SW 1271 (cell line): ENCODE data around the gene ASB5.
"Not testable (repeated sequence)": the region's sequence is repeated elsewhere in the genome, so short reads cannot be mapped to it uniquely, and the experiment has no call there.

Experiments
- DNase-seq, 2 experiments: peaks; one replicate each; lab custom pipeline; 2025; lab: John Stamatoyannopoulos, UW

ASB5 gene, protein sequence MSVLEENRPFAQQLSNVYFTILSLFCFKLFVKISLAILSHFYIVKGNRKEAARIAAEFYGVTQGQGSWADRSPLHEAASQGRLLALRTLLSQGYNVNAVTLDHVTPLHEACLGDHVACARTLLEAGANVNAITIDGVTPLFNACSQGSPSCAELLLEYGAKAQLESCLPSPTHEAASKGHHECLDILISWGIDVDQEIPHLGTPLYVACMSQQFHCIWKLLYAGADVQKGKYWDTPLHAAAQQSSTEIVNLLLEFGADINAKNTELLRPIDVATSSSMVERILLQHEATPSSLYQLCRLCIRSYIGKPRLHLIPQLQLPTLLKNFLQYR

DNA sequence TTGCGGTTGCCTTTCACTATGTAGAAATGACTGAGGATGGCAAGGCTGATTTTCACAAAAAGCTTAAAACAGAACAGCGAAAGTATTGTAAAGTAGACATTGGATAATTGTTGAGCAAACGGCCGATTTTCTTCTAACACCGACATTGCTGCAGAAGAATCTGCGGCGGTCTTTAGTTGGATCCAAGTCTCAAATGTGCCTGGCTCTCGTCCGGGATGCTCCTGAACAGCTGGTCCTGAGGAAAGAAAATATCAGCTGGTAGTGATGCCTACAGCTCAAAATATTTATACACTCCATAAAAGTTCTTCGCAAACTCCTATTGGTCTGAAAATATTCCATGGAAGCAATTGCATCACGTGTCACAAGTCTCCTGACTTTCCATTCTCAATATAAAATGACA, at the start of gene ASB5:
Gene ASB5, minus strand, starts transcription at position 260 of the 400 bp plus-strand sequence. Its CDS starts 114 bp downstream, at position 146.
- DNase-seq: no peak

- DNase-seq: no peak
These were observed 44.7 kb upstream of the ASB5 start for GRCh38 chr4:176313596-176314336.

DNA sequence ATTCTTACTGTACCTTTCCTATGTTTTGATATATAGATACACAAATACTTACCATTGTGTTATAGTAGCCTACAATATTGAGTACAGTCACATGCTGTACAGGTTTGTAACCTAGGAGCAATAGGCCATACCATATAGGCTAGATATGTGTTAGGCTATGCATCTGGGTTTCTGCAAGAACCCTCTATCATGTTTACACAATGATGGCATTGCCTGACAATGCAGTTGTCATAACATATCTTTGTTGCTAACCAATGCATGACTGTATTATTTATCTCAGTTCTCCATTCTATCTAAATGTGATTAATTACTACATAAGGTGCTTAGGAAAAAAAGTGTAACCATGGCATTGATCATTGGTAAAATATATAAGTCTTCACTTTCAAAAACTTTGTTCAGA, 40.8 kb upstream of the ASB5 start:
- DNase-seq: no peak

GRCh38 chr4:176309046-176309445, 40.0 kb upstream of the ASB5 start:
- no peak for DNase-seq

DNA sequence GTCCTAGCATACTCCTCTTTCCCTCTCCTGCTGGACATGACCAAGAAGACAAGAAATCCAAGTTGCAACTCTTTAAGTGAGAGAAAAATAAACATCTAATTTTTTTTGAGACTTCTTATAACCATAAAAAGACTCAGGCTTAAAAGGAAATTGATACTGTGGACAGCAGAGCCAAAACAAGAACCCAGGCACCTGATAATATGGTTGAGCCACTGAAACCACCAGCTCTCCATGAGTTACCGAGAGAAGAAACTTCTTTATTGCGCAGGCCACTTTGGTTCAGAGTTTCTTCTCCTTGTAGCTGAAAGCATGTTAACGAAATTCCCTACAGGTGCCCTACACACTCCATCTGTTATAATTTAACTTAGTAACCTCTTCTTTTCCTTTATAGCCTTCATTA, 39.4 kb upstream of the ASB5 start:
- no peak for DNase-seq

- DNase-seq: no peak
These were observed 38.6 kb upstream of the ASB5 start for GRCh38 chr4:176307666-176307930.

- no peak for DNase-seq
These were observed 38.0 kb upstream of the ASB5 start for GRCh38 chr4:176306837-176307665.

DNA sequence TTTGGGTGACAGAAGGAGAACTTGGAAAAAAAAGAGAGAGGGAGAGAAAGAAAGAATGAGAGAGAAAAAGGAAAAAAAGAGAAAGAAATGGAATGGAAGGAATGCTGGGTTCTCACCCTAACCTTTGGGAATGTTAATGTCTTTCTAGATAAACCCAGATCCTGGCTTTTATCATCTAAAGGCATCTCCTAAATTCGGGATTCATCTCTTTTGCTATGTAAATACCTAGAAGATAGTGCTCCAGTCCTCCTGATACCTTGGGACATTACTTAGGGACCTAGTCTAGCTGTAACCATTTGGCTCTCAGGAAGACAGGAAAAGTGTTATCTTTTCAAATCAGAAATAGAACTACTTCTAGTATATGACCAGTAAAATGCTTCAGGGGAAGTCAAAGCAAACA, 34.9 kb upstream of the ASB5 start:
- no peak for DNase-seq

GRCh38 chr4:176302283-176303275, 33.6 kb upstream of the ASB5 start:
- peak in 1 of 2 experiments; percentile 50 for DNase-seq

DNA sequence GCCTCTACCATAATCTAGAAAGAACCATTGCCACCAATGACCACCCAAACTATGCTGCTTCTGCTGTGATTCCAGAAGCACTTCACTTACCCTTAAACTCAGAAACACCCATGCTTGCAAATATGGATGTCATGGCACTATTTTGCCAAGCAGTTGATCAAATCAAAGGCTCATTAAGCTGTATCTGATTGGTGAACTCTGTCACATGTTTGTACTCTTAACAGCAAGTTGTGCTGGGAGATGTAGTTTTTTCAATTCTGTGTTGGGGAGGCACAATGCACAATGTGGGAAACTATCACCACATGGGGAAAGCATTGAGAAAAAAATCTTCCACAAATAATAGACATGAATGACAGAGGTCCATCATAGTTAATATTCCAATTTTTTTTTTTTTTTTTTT, 31.5 kb upstream of the ASB5 start:
- no peak for DNase-seq

GRCh38 chr4:176300036-176300435, 31.0 kb upstream of the ASB5 start:
- no peak for DNase-seq

DNA sequence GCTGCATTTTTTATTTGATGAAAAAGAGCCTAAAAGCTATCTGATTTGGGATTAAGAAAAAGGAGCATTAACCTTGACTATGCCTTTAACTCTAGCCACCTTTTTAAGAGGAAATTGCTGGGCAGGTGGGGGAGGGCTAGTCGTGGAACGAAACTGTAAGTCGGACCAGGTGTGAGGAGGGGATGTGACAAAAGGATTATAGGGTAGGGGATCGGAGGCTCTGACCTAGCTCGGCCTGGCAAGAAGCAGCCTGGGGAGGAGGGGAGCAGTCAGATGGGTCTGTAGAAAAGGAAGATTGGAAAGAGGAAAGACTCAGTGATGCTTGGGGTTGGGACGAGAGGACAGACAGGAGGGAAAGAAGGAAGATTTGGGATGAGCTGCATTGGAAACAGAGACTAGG, 29.6 kb upstream of the ASB5 start:
- no peak for DNase-seq

DNA sequence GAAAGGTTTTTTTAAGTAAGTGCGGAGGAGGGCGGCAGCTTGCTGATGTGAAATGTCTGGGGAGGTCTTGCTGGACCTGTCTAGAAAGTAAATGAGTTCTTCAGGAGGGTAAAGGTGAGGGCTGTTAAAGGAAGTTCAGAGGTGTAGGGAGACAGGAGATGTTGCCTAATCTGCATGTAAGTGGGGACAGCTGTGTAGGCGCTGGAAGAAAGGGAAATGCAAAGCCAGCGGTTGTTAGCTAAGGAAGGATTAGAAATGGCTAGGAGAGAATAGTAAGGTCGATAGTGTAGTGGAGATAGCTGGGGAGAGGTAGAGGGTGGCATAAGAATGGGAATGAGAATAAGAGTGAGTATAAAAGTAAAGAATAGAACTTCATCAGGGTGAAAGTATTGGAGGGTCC, 26.9 kb upstream of the ASB5 start:
- not testable (repeated sequence) for DNase-seq

GRCh38 chr4:176293660-176294059, 24.6 kb upstream of the ASB5 start:
- DNase-seq: no peak

GRCh38 chr4:176292920-176293319, 23.9 kb upstream of the ASB5 start:
- DNase-seq: no peak

DNA sequence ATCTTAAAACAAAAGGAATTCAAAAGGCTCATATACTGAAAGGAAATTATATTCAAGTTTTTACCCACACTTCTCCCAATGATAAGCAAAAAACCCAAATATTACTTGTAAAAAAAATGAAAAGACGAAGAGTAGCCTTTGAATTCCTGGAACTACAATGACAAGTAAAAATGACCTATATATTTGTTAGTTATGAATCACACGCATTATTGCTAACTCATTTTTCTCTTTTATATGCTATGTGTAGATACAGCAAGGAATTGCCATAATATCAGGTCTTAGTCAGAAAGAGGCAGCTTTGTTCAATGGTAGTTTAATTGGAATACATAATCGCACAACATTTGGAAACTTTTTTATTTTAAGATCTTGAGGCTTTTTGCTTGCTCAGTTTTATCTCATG, 22.7 kb upstream of the ASB5 start:
- DNase-seq: no peak

DNA sequence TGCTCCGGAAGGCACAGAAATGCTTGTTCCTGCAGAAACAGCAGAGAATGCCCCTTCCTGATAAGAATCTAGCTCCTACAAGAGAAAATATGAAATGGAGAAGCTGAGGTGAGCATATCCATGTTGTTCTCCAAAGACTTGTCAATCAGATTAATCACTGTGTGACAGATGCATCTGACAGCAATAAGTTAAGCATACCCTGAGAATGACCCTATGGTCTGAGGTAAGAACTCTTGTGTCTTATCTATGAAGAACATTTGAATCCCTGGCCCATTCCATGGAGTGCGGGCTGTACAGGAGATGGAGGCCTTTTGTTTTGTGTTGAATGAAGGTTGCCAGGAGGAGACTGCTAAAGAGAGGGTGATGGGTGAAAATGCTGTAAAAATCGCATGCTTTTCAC, 21.5 kb upstream of the ASB5 start:
- DNase-seq: no peak

DNA sequence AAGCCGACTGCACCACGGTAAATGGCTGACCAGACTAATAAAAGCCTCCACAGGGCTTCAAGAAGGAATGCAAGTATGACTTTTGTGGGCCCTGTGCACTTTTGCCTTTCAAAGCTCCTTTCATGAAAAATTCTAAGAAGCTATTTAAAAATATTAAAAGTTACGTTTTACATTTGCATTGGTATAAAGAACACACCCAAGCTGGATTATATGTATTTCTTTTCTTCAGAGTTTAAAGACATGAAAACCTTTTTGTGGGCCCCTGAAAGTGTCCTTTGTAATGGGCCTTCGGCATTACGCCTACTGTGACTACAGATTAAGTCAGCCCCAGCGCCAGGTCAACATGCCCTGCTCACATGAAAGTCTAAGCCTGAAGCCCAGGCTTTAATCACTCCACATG, 20.5 kb upstream of the ASB5 start:
- DNase-seq: no peak

DNA sequence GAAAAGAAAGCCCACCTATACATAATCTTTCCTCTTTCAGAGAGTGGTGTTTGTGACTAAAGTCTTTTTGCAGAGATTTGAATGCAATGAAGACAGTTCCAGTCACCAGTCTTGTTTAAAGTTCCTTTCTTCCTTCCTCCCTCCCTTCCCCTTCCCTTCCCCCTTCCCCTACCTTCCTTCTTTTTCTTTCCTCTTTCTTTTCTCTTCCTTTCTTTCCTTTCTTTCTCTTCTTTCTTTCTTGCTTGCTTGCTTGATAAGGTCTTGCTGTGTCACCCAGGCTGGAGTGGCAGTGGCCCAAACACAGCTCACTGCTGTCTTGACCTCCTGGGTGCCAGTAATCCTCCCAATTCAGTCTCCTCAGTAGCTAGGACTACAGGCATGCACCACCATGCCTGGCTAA, 19.0 kb upstream of the ASB5 start:
- DNase-seq: no peak

- DNase-seq: no peak
These were observed 18.5 kb upstream of the ASB5 start for GRCh38 chr4:176287546-176287945.

DNA sequence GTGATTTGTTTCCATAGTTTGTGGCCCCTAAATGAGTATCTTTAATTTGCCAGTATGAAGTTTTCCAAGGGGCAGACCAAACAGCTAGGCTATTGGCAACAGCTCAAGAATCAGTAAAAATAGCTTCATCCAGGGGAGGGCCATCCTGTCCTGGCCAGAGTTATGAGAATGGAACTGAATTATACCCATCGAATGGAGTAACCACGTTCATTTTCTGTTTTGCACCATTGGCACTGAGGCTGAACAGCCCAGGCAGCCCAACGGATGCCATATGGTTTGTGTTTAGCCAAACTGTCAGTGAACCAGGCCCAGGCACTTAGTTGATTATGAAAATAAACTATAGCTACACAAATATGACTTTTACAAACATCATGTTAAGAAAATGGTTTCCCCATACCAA, 17.7 kb upstream of the ASB5 start:
- no peak for DNase-seq

DNA sequence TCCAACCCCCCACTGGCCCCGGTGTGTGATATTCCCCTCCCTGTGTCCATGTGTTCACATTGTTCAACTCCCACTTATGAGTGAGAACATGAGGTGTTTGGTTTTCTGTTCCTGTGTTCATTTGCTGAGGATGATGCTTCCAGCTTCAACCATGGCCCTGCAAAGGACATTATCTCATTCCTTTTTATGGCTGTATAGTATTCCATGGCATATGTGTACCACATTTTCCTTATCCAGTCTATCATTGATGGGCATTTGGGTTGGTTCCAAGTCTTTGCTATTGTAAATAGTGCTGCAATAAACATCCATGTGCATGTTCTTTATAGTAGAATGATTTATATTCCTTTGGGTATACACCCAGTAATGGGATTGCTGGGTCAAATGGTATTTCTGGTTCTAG, 10.5 kb upstream of the ASB5 start:
- not testable (repeated sequence) for DNase-seq
